ENCODE results near the gene UBL4B.

- TF ChIP-seq CTCF (IDR thresholded peaks at IDR 0.05) (no peak), EP300 (IDR thresholded peaks at IDR 0.05) (no peak), POLR2A (IDR thresholded peaks at IDR 0.05) (no peak), POLR2AphosphoS5 (IDR thresholded peaks at IDR 0.05) (no peak)
Observed at GRCh38 chr1:110161165-110161564, 48.9 kb downstream of the UBL4B start.

All from gastroesophageal sphincter (tissue), 3 donors.